HG03095 (cell line): ENCODE measurements around the gene TRAPPC6A.

Experiments
- ATAC-seq: cut with Tn5 transposase; IDR thresholded peaks from one replicate; pipeline ENCODE4 v1.9.1; 2021; ENCODE audit warnings: moderate library complexity; ENCODE audit not compliant: unreplicated experiment

TRAPPC6A gene

GRCh38 chr19:45186509-45187334 is 8.7 kb upstream of the TRAPPC6A start:
- ATAC-seq = no peak

GRCh38 chr19:45184115-45184514 is 6.1 kb upstream of the TRAPPC6A start:
- no peak for ATAC-seq

- ATAC-seq = no peak
Observed at GRCh38 chr19:45182758-45183157, 4.7 kb upstream of the TRAPPC6A start.

GRCh38 chr19:45180936-45181335 is 2.9 kb upstream of the TRAPPC6A start:
- no peak for ATAC-seq

- no peak for ATAC-seq
Observed at GRCh38 chr19:45179892-45180370, 1.9 kb upstream of the TRAPPC6A start.

- ATAC-seq = peak; percentile 4
Observed at GRCh38 chr19:45179072-45179891, 1.2 kb upstream of the TRAPPC6A start.

GRCh38 chr19:45178262-45179071 is 430 bp upstream of the TRAPPC6A start, which contains the start of gene BLOC1S3:
Gene BLOC1S3 (plus strand): TSS chr19:45178784. CDS start chr19:45179297, 513 bp downstream.
- peak; percentile 71 for ATAC-seq

- no peak for ATAC-seq
Observed at GRCh38 chr19:45175515-45176345, 2.3 kb downstream of the TRAPPC6A start.

- no peak for ATAC-seq
Observed at GRCh38 chr19:45173816-45174215, 4.2 kb downstream of the TRAPPC6A start.

GRCh38 chr19:45172611-45173208 is 5.3 kb downstream of the TRAPPC6A start:
- ATAC-seq = no peak

- ATAC-seq = no peak
Observed at GRCh38 chr19:45172173-45172572, 5.9 kb downstream of the TRAPPC6A start.

- ATAC-seq = no peak
Observed at GRCh38 chr19:45171211-45171623, 6.8 kb downstream of the TRAPPC6A start.

- ATAC-seq = no peak
Observed at GRCh38 chr19:45170146-45171106, 7.6 kb downstream of the TRAPPC6A start.

- no peak for ATAC-seq
Observed at GRCh38 chr19:45169602-45170001, 8.4 kb downstream of the TRAPPC6A start.

GRCh38 chr19:45168767-45169351 is 9.2 kb downstream of the TRAPPC6A start:
- ATAC-seq = no peak

- ATAC-seq = no peak
Observed at GRCh38 chr19:45166723-45167252, 11.2 kb downstream of the TRAPPC6A start.

GRCh38 chr19:45164577-45165335 is 13.3 kb downstream of the TRAPPC6A start:
- peak; percentile 67 for ATAC-seq
